Neural progenitor cell (in vitro differentiated cells): ENCODE data around the gene IARS2. TPM values are rescaled to one million over a fixed set of nuclear protein-coding genes. Genes with fewer than 3 reads are reported as not detected.
A peak's percentile ranks its signal among the peaks of the same experiment; 100 is the strongest.

ENCODE experiments used
- DNase-seq: peaks from one replicate; pipeline ENCODE4 v3.0.0-alpha.2; 2016; ENCODE audit warnings: low spot score
- H2AFZ ChIP-seq: fragments of 200-600 bp; sonication (generic); replicated peaks from 2 replicates; pipeline ENCODE4 v1.6.1; 2016; ENCODE audit warnings: antibody characterized with exemption
- H3F3A ChIP-seq: fragments of 200-600 bp; sonication (generic); 2 replicates; pipeline ENCODE4 v1.6.1; 2016; ENCODE audit warnings: antibody characterized with exemption, low read depth
- H3K27ac ChIP-seq: fragments of 200-600 bp; sonication (generic); 2 replicates; pipeline ENCODE4 v1.5.1; 2016; ENCODE audit warnings: mild to moderate bottlenecking
- H3K27me3 ChIP-seq: fragments of 200-600 bp; sonication (generic); 2 replicates; pipeline ENCODE4 v1.6.1; 2016; ENCODE audit warnings: mild to moderate bottlenecking, moderate library complexity
- H3K36me3 ChIP-seq: fragments of 200-600 bp; sonication (generic); 2 replicates; pipeline ENCODE4 v1.5.1; 2016
- H3K4me1 ChIP-seq: fragments of 200-600 bp; sonication (generic); 2 replicates; pipeline ENCODE4 v1.6.1; 2016; ENCODE audit warnings: mixed run types
- H3K4me2 ChIP-seq: fragments of 200-600 bp; sonication (generic); 2 replicates; pipeline ENCODE4 v1.6.1; 2016
- H3K4me3 ChIP-seq: fragments of 200-600 bp; sonication (generic); 2 replicates; pipeline ENCODE4 v1.5.1; 2016
- H3K79me2 ChIP-seq: fragments of 200-600 bp; sonication (generic); 2 replicates; pipeline ENCODE4 v1.6.1; 2016; ENCODE audit warnings: low read depth
- H3K9ac ChIP-seq: fragments of 200-600 bp; sonication (generic); 2 replicates; pipeline ENCODE4 v1.6.1; 2016
- H3K9me3 ChIP-seq: fragments of 200-600 bp; sonication (generic); 2 replicates; pipeline ENCODE4 v1.5.1; 2016; ENCODE audit warnings: low read depth
- H4K20me1 ChIP-seq: fragments of 200-600 bp; sonication (generic); 2 replicates; pipeline ENCODE4 v1.6.1; 2016; ENCODE audit warnings: low read depth
- H3K27ac Mint-ChIP-seq: 3 replicates; pipeline ENCODE4 v1.8.0; 2021; ENCODE audit warnings: mixed read lengths
- H3K27me3 Mint-ChIP-seq: 2 replicates; pipeline ENCODE4 v1.8.0; 2022; ENCODE audit warnings: low read depth, mild to moderate bottlenecking, inconsistent platforms, moderate library complexity, mixed read lengths; ENCODE audit not compliant: insufficient read depth
- H3K36me3 Mint-ChIP-seq: 3 replicates; pipeline ENCODE4 v1.8.0; 2021; ENCODE audit warnings: mixed read lengths
- H3K4me1 Mint-ChIP-seq: 3 replicates; pipeline ENCODE4 v1.8.0; 2021; ENCODE audit warnings: mixed read lengths
- H3K4me3 Mint-ChIP-seq: 3 replicates; pipeline ENCODE4 v1.8.0; 2021; ENCODE audit warnings: mild to moderate bottlenecking, moderate library complexity, mixed read lengths
- H3K9me3 Mint-ChIP-seq: 3 replicates; pipeline ENCODE4 v1.8.0; 2020; ENCODE audit warnings: mixed read lengths
- CTCF ChIP-seq: fragments of 200-600 bp; sonication (generic); IDR thresholded peaks from 2 replicates; pipeline ENCODE4 v1.5.1; 2017; ENCODE audit warnings: antibody characterized with exemption, mild to moderate bottlenecking
- EZH2 ChIP-seq: fragments of 200-600 bp; sonication (generic); IDR thresholded peaks from 2 replicates; pipeline ENCODE4 v1.6.1; 2017; ENCODE audit warnings: antibody characterized with exemption, mild to moderate bottlenecking, moderate library complexity
- EZH2phosphoT487 ChIP-seq: fragments of 200-600 bp; sonication (generic); IDR thresholded peaks from 2 replicates; pipeline ENCODE4 v1.6.1; 2017; ENCODE audit warnings: antibody characterized with exemption
- microRNA counts: library from miRNA; unstranded; fragments of <30 nt; microRNA quantifications from one replicate; lab custom pipeline; 2016
- microRNA-seq: library from miRNA; unstranded; fragments of <30 nt; microRNA quantifications from one replicate; pipeline ENCODE4, GENCODE V29; 2016
- small RNA-seq: library from RNA; depleted of rRNA; stranded (forward); fragments of <200 nt; gene quantifications from one replicate; pipeline ENCODE3, GENCODE V24; 2015
- total RNA-seq: library from RNA; depleted of rRNA; stranded (reverse); fragments of >200 nt; gene quantifications from 2 replicates; pipeline ENCODE4 v1.2.3, GENCODE V29; 2015; ENCODE audit warnings: low replicate concordance

The IARS2 gene
- total RNA-seq, 1 donor from 2014 or later = 100 TPM

- H3K9me3 Mint-ChIP-seq = no peaks in the 10 kb centered on the region
- Histone ChIP-seq H4K20me1 (no peaks in the 10 kb centered on the region), H3K9me3 (no peaks in the 10 kb centered on the region), H3K27me3 (no peaks in the 10 kb centered on the region), H3K4me1 (no peaks in the 10 kb centered on the region), H3K4me2 (no peak overlapping the region), H3K36me3 (peaks cover 9% of the 10 kb centered on the region), H3K9ac (no peak overlapping the region), H3K27ac (no peak overlapping the region), H3K79me2 (no peaks in the 10 kb centered on the region), H3F3A (no peaks in the 10 kb centered on the region), H2AFZ (no peak overlapping the region), H3K4me3 (no peak overlapping the region)
- no peak overlapping the region for H3K27ac Mint-ChIP-seq
- no peaks in the 10 kb centered on the region for H3K27me3 Mint-ChIP-seq
- no peak for DNase-seq
- peaks cover 14% of the 10 kb centered on the region for H3K36me3 Mint-ChIP-seq
- no peak overlapping the region for H3K4me3 Mint-ChIP-seq
- no peaks in the 10 kb centered on the region for H3K4me1 Mint-ChIP-seq
- TF ChIP-seq CTCF (no peak), EZH2phosphoT487 (no peak), EZH2 (no peak)
Measured at GRCh38 chr1:220195701-220196100, 101.8 kb downstream of the IARS2 start.

MicroRNAs within 50 kb of the gene (microRNA counts, 767-probe panel; counts per million panel counts)
- microRNA hsa-miR-194-5p (lab: Ali Mortazavi, UCI) (460 counts per million, percentile 90 among the panel's probes with 10 or more counts), microRNA hsa-miR-215 (lab: Ali Mortazavi, UCI) (460 counts per million, percentile 90 among the panel's probes with 10 or more counts)

Small RNA genes within 50 kb of the gene (microRNA-seq; reads per million reads assigned to microRNA genes)
- gene MIR194-1 (0.73 reads per million), gene MIR215 (not detected)

Small RNA genes within 50 kb of the gene (small RNA-seq; reads per million reads assigned to genes)
- gene MIR194-1 (not detected), gene MIR215 (0.07 reads per million)

Other genes starting within 250 kb of the IARS2 start
- gene SLC30A10, start 165.6 kb upstream of the IARS2 start, total RNA-seq = 0.09 and 0.19 TPM in 2 replicates
- 67.1 and 92.9 TPM in 2 replicates for gene EPRS1, start 47.6 kb upstream of the IARS2 start, total RNA-seq
- gene BPNT1, start 4.3 kb upstream of the IARS2 start, total RNA-seq = 18.0 and 33.1 TPM in 2 replicates
- 31.6 and 36.4 TPM in 2 replicates for gene RAB3GAP2, start 178.3 kb downstream of the IARS2 start, total RNA-seq